GM19240 (cell line): ENCODE data around the gene RPTOR.
"Not testable (repeated sequence)": the region's sequence is repeated elsewhere in the genome, so short reads cannot be mapped to it uniquely, and the experiment has no call there.

Source experiments
- DNase-seq: peaks from one replicate; pipeline ENCODE4 v3.0.0; 2011; ENCODE audit warnings: low spot score; ENCODE audit not compliant: insufficient read length

Gene RPTOR

GRCh38 chr17:80614332-80615047, 69.9 kb downstream of the RPTOR start:
- DNase-seq: no peak

GRCh38 chr17:80615376-80615775, 70.7 kb downstream of the RPTOR start:
- DNase-seq: no peak

GRCh38 chr17:80616705-80617104, 72.1 kb downstream of the RPTOR start:
- DNase-seq: no peak

GRCh38 chr17:80618304-80618703, 73.7 kb downstream of the RPTOR start:
- DNase-seq: no peak

GRCh38 chr17:80619535-80620235, 75.0 kb downstream of the RPTOR start:
- no peak for DNase-seq

GRCh38 chr17:80621335-80621996, 76.8 kb downstream of the RPTOR start:
- no peak for DNase-seq

GRCh38 chr17:80621997-80622357, 77.3 kb downstream of the RPTOR start:
- no peak for DNase-seq

GRCh38 chr17:80624864-80625263, 80.2 kb downstream of the RPTOR start:
- DNase-seq: no peak

- DNase-seq: no peak
Observed at GRCh38 chr17:80625627-80626026, 81.0 kb downstream of the RPTOR start.

- DNase-seq: not testable (repeated sequence)
Observed at GRCh38 chr17:80628881-80629280, 84.2 kb downstream of the RPTOR start.

GRCh38 chr17:80629298-80630028, 84.8 kb downstream of the RPTOR start:
- DNase-seq: no peak

GRCh38 chr17:80630560-80631120, 86.0 kb downstream of the RPTOR start:
- no peak for DNase-seq

- DNase-seq: no peak
Observed at GRCh38 chr17:80631142-80632045, 86.8 kb downstream of the RPTOR start.

- DNase-seq: no peak
Observed at GRCh38 chr17:80632046-80632581, 87.5 kb downstream of the RPTOR start.

- no peak for DNase-seq
Observed at GRCh38 chr17:80633207-80633606, 88.6 kb downstream of the RPTOR start.

GRCh38 chr17:80633994-80634566, 89.4 kb downstream of the RPTOR start:
- DNase-seq: no peak

GRCh38 chr17:80636361-80637018, 91.9 kb downstream of the RPTOR start:
- no peak for DNase-seq

GRCh38 chr17:80637048-80637781, 92.6 kb downstream of the RPTOR start:
- no peak for DNase-seq

GRCh38 chr17:80639658-80640057, 95.0 kb downstream of the RPTOR start:
- DNase-seq: no peak
